ENCODE measurements around the gene RCVRN.

RCVRN gene

DNA sequence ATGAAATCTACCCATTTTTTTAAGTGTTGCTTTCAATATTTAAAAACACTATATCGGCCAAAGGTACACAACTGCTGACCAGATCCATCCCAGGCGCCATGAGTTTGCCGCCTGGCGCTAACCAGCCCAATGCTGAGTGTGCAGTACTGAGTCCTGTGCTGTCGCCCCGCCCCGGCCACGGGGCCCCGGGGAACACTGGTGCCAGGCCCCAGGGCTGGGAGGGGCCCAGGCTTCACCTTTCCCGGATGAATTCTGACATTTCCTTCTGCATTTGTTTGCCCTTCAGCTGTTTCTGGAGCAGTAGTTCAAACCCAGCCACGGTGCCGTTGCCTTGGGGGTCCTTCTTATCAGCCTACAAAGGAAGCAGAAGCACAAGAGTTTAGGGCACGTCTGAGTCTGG, 37.8 kb upstream of the RCVRN start:
- H3K27ac ChIP-seq (replicated peaks): no peak overlapping the region
- TF ChIP-seq POLR2AphosphoS5 (IDR thresholded peaks at IDR 0.05; ENCODE audit: low read depth): no peak
- no peak for TF ChIP-seq SPI1 (IDR thresholded peaks at IDR 0.05; ENCODE audit: borderline replicate concordance, low read depth)
- TF ChIP-seq, protein P1, sequence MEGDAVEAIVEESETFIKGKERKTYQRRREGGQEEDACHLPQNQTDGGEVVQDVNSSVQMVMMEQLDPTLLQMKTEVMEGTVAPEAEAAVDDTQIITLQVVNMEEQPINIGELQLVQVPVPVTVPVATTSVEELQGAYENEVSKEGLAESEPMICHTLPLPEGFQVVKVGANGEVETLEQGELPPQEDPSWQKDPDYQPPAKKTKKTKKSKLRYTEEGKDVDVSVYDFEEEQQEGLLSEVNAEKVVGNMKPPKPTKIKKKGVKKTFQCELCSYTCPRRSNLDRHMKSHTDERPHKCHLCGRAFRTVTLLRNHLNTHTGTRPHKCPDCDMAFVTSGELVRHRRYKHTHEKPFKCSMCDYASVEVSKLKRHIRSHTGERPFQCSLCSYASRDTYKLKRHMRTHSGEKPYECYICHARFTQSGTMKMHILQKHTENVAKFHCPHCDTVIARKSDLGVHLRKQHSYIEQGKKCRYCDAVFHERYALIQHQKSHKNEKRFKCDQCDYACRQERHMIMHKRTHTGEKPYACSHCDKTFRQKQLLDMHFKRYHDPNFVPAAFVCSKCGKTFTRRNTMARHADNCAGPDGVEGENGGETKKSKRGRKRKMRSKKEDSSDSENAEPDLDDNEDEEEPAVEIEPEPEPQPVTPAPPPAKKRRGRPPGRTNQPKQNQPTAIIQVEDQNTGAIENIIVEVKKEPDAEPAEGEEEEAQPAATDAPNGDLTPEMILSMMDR (IDR thresholded peaks at IDR 0.05; ENCODE audit: insufficient read depth, low read length): no peak
- DNase-seq (ENCODE audit: low read depth in 1 of 2, low spot score in 1 of 2): no peak
- no peak overlapping the region for H3K4me3 ChIP-seq (replicated peaks; ENCODE audit: insufficient read depth, low read length)
- no peaks in the 10 kb centered on the region for H3K27me3 ChIP-seq (ENCODE audit: insufficient read depth, poor library complexity, severe bottlenecking)

GRCh38 chr17:9941305-9941704, 36.2 kb upstream of the RCVRN start:
- H3K4me3 ChIP-seq (replicated peaks; ENCODE audit: insufficient read depth, low read length): no peak overlapping the region
- no peaks in the 10 kb centered on the region for H3K27me3 ChIP-seq (ENCODE audit: insufficient read depth, poor library complexity, severe bottlenecking)
- no peak overlapping the region for H3K27ac ChIP-seq (replicated peaks)
- TF ChIP-seq, protein P1 (IDR thresholded peaks at IDR 0.05; ENCODE audit: insufficient read depth, low read length): no peak
- TF ChIP-seq SPI1 (IDR thresholded peaks at IDR 0.05; ENCODE audit: borderline replicate concordance, low read depth) (no peak), REST (IDR thresholded peaks at IDR 0.05; ENCODE audit: insufficient replicate concordance, low read depth) (no peak)
- DNase-seq (ENCODE audit: low read depth in 1 of 2, low spot score in 1 of 2): no peak

GRCh38 chr17:9940841-9941240, 35.8 kb upstream of the RCVRN start:
- no peaks in the 10 kb centered on the region for H3K27me3 ChIP-seq (ENCODE audit: insufficient read depth, poor library complexity, severe bottlenecking)
- H3K4me3 ChIP-seq (replicated peaks; ENCODE audit: insufficient read depth, low read length): no peak overlapping the region
- DNase-seq (ENCODE audit: low read depth in 1 of 2, low spot score in 1 of 2): no peak
- no peak overlapping the region for H3K27ac ChIP-seq (replicated peaks)
- no peak for TF ChIP-seq SPI1 (IDR thresholded peaks at IDR 0.05; ENCODE audit: borderline replicate concordance, low read depth)
- no peak for TF ChIP-seq POLR2AphosphoS5 (IDR thresholded peaks at IDR 0.05; ENCODE audit: low read depth)
- no peak for TF ChIP-seq GABPA (IDR thresholded peaks at IDR 0.05; ENCODE audit: low read depth)
- TF ChIP-seq, protein P1 (IDR thresholded peaks at IDR 0.05; ENCODE audit: insufficient read depth, low read length): no peak
- TF ChIP-seq REST (IDR thresholded peaks at IDR 0.05; ENCODE audit: insufficient replicate concordance, low read depth): no peak

DNA sequence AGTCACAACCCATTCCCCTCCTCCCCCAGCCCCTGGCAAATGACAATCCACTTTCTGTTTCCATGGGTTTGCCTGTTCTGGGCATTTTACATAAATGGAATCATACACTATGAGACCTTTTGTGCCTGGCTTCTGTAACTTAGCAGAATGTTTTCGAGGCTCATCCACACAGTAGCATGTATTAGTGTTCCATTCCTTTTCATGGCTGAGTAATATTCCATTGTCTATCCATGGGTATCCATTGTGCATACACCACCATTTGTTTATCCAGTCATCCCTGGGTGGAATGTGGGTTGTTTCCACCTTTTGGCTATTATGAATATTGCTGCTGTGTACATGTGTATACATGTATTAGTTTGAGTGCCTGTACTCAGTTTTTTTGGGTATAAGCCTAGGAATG, 33.7 kb upstream of the RCVRN start:
- Histone ChIP-seq H3K27me3 (ENCODE audit: insufficient read depth, poor library complexity, severe bottlenecking) (no peaks in the 10 kb centered on the region), H3K27ac (replicated peaks) (no peak overlapping the region), H3K4me3 (replicated peaks; ENCODE audit: insufficient read depth, low read length) (no peak overlapping the region)
- no peak for DNase-seq (ENCODE audit: low read depth in 1 of 2, low spot score in 1 of 2)
- no peak for TF ChIP-seq POLR2AphosphoS5 (IDR thresholded peaks at IDR 0.05; ENCODE audit: low read depth)
- no peak for TF ChIP-seq GABPA (IDR thresholded peaks at IDR 0.05; ENCODE audit: low read depth)
